PC-3 (cell line): ENCODE measurements around the gene CMTM7. TPM values are rescaled to one million over a fixed set of nuclear protein-coding genes. Genes with fewer than 3 reads are reported as not detected.

Experiments
- ATAC-seq: fragments of 200-7000 bp; cut with Tn5 transposase; 2 replicates; pipeline ENCODE4 v1.9.1; 2020; ENCODE audit warnings: mild to moderate bottlenecking, moderate library complexity
- BruUV-seq: library from RNA; stranded (reverse); fragments of 400-500 nt; replicated peaks from 2 replicates; lab custom pipeline; 2021; lab: Mats Ljungman, UMichigan
- CTCF ChIA-PET: fragments of 300-600 bp; sonication (Branson Sonifier 250); formaldehyde crosslinking; loops from one replicate; lab custom pipeline; 2022; ENCODE audit warnings: antibody characterized with exemption; lab: Charles Lee
- POLR2A ChIA-PET: fragments of 300-600 bp; sonication (Branson Sonifier 250); formaldehyde crosslinking; loops from one replicate; lab custom pipeline; 2022; ENCODE audit warnings: antibody characterized with exemption; ENCODE audit not compliant: unreplicated experiment; lab: Charles Lee
- DNase-seq: peaks from one replicate; pipeline ENCODE4 v3.0.0-alpha.2; 2015
- H2AFZ ChIP-seq: fragments of 300-600 bp; sonication (generic); 2 replicates; pipeline ENCODE4 v1.6.0; 2016; ENCODE audit warnings: antibody characterized with exemption, low read length
- H3F3A ChIP-seq: fragments of 300-600 bp; sonication (generic); one replicate; pipeline ENCODE4 v1.6.0; 2017; ENCODE audit warnings: antibody characterized with exemption, low read length, control low read depth, mild to moderate bottlenecking; ENCODE audit not compliant: unreplicated experiment
- H3K27ac ChIP-seq: fragments of 300-600 bp; sonication (generic); 2 replicates; pipeline ENCODE4 v1.5.1; 2016; ENCODE audit warnings: mild to moderate bottlenecking, low read length
- H3K27me3 ChIP-seq: fragments of 300-600 bp; sonication (generic); 2 replicates; pipeline ENCODE4 v1.6.1; 2016; ENCODE audit warnings: low read length, mixed read lengths
- H3K36me3 ChIP-seq: fragments of 300-600 bp; sonication (generic); 2 replicates; pipeline ENCODE4 v1.6.1; 2016; ENCODE audit warnings: low read depth, mixed run types, low read length, mixed read lengths
- H3K4me1 ChIP-seq: fragments of 300-600 bp; sonication (generic); 2 replicates; pipeline ENCODE4 v1.5.1; 2016; ENCODE audit warnings: low read length; ENCODE audit not compliant: insufficient read depth
- H3K4me2 ChIP-seq: fragments of 300-600 bp; sonication (generic); 2 replicates; pipeline ENCODE4 v1.6.0; 2016; ENCODE audit warnings: low read length
- H3K4me3 ChIP-seq: fragments of 300-600 bp; sonication (generic); 2 replicates; pipeline ENCODE4 v1.5.1; 2016; ENCODE audit warnings: mild to moderate bottlenecking, low read length, mixed read lengths
- H3K79me2 ChIP-seq: fragments of 300-600 bp; sonication (generic); 2 replicates; pipeline ENCODE4 v1.6.1; 2017; ENCODE audit warnings: low read length, mixed read lengths
- H3K9ac ChIP-seq: fragments of 300-600 bp; sonication (generic); 2 replicates; pipeline ENCODE4 v1.6.0; 2016; ENCODE audit warnings: mild to moderate bottlenecking, low read length
- H3K9me2 ChIP-seq: fragments of 300-600 bp; sonication (generic); replicated peaks from 2 replicates; pipeline ENCODE4 v1.6.1; 2016; ENCODE audit warnings: mixed run types, low read length, mixed read lengths
- H3K9me3 ChIP-seq: fragments of 300-600 bp; sonication (generic); 2 replicates; pipeline ENCODE4 v1.6.1; 2016; ENCODE audit warnings: low read length, mixed read lengths
- H4K20me1 ChIP-seq: fragments of 300-600 bp; sonication (generic); 2 replicates; pipeline ENCODE4 v1.6.1; 2016; ENCODE audit warnings: low read length, mixed read lengths
- CTCF ChIP-seq: fragments of 300-600 bp; sonication (generic); conservative IDR thresholded peaks from 2 replicates; pipeline ENCODE4 v1.5.1; 2017; ENCODE audit warnings: antibody characterized with exemption, low read depth, mild to moderate bottlenecking, low read length
- EZH2 ChIP-seq: fragments of 300-600 bp; sonication (generic); IDR thresholded peaks from one replicate; pipeline ENCODE4 v1.6.1; 2017; ENCODE audit warnings: antibody characterized with exemption, mild to moderate bottlenecking, low read length; ENCODE audit not compliant: unreplicated experiment
- EZH2phosphoT487 ChIP-seq: fragments of 300-600 bp; sonication (generic); IDR thresholded peaks from 2 replicates; pipeline ENCODE4 v1.6.1; 2018; ENCODE audit warnings: mild to moderate bottlenecking, antibody characterized with exemption, low read length, borderline replicate concordance
- intact Hi-C: fragments of 100-400 bp; cut with micrococcal nuclease; formaldehyde crosslinking; loops from 2 replicates; pipeline ENCODE4 v1.9.0; 2023
- total RNA-seq: library from RNA; depleted of rRNA; stranded (reverse); fragments of >200 nt; gene quantifications from 2 replicates; pipeline ENCODE4 v1.2.3, GENCODE V29; 2014

The CMTM7 gene
- total RNA-seq, 1 experiment from 2014 or later = 37.1 TPM

DNA sequence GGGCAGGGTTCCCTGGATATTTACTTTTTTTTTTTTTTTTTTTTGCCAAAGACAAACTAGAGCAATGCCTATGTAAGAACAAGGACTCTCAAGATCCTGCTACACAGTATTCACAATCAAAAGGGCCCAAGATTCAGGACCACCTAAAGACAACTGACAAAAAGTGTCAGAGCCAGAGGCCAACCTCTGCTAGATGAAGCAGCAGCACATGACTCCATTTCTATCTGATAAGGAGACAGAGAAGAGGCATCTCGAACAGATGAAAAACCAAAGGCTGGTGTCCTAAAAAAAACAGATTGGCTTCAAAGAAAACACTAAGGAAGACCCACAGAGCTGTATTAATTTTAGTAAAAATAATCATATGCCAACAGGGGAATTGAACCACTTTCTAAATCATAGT is 91.0 kb downstream of the CMTM7 start:
- Histone ChIP-seq H3K36me3 (peaks cover 9% of the 10 kb centered on the region), H2AFZ (no peak overlapping the region), H3K9me3 (no peaks in the 10 kb centered on the region), H3K79me2 (no peaks in the 10 kb centered on the region), H3K4me3 (no peak overlapping the region), H3K4me2 (no peak overlapping the region), H4K20me1 (no peaks in the 10 kb centered on the region), H3K4me1 (no peaks in the 10 kb centered on the region), H3F3A (no peaks in the 10 kb centered on the region), H3K9ac (no peak overlapping the region), H3K9me2 (no peaks in the 10 kb centered on the region), H3K27ac (no peak overlapping the region), H3K27me3 (no peaks in the 10 kb centered on the region)
- no peak for TF ChIP-seq EZH2
- no peak for TF ChIP-seq CTCF
- TF ChIP-seq EZH2phosphoT487 = no peak
- DNase-seq = no peak
- intact Hi-C loops = no loop called here
- no TSS peak for BruUV-seq
- POLR2A ChIA-PET = no interaction called here
- ATAC-seq = no peak
- CTCF ChIA-PET = no interaction called here

GRCh38 chr3:32483772-32484171 is 92.1 kb downstream of the CMTM7 start:
- ChIA-PET POLR2A (no interaction called here), CTCF (no interaction called here)
- Histone ChIP-seq H4K20me1 (no peaks in the 10 kb centered on the region), H2AFZ (no peak overlapping the region), H3K9me3 (no peaks in the 10 kb centered on the region), H3K27ac (no peak overlapping the region), H3K4me2 (no peak overlapping the region), H3K9me2 (no peaks in the 10 kb centered on the region), H3K9ac (no peak overlapping the region), H3K4me1 (no peaks in the 10 kb centered on the region), H3K36me3 (peaks cover 9% of the 10 kb centered on the region), H3K79me2 (no peaks in the 10 kb centered on the region), H3K4me3 (no peak overlapping the region), H3K27me3 (no peaks in the 10 kb centered on the region), H3F3A (no peaks in the 10 kb centered on the region)
- ATAC-seq (no peak), DNase-seq (no peak)
- TF ChIP-seq EZH2 (no peak), EZH2phosphoT487 (no peak), CTCF (no peak)
- intact Hi-C loops = no loop called here
- no TSS peak for BruUV-seq

- ChIA-PET POLR2A (no interaction called here), CTCF (interaction anchor here (0.7 kb wide), 1 partner anchor 449 kb away, joined by 3 read pairs; no protein-coding TSS in a partner anchor)
- BruUV-seq = no TSS peak
- TF ChIP-seq EZH2 (no peak), EZH2phosphoT487 (no peak), CTCF (no peak)
- no peak overlapping the region for H3K9ac ChIP-seq
- DNase-seq (no peak), ATAC-seq (no peak)
- H3K9me2 ChIP-seq = no peaks in the 10 kb centered on the region
- H3K4me2 ChIP-seq = no peak overlapping the region
- no peaks in the 10 kb centered on the region for H3K27me3 ChIP-seq
- H2AFZ ChIP-seq = no peak overlapping the region
- no peak overlapping the region for H3K27ac ChIP-seq
- H3K4me3 ChIP-seq = no peak overlapping the region
- H3K79me2 ChIP-seq = no peaks in the 10 kb centered on the region
- intact Hi-C loops = no loop called here
- H4K20me1 ChIP-seq = no peaks in the 10 kb centered on the region
- H3K36me3 ChIP-seq = peaks cover 9% of the 10 kb centered on the region
- no peaks in the 10 kb centered on the region for H3K9me3 ChIP-seq
- no peaks in the 10 kb centered on the region for H3K4me1 ChIP-seq
- H3F3A ChIP-seq = no peaks in the 10 kb centered on the region
Observed at GRCh38 chr3:32484436-32484835, 92.8 kb downstream of the CMTM7 start.
